CD4-positive, CD25-positive, alpha-beta regulatory T cell (primary cell): ENCODE results near the gene TMED1. TPM values are rescaled to one million over a fixed set of nuclear protein-coding genes. Genes with fewer than 3 reads are reported as not detected.

Experiments
- polyA plus RNA-seq, 4 donors: library from polyadenylated mRNA; unstranded; fragments of 300-500 nt; fragmentation: Illumina TruSeq; gene quantifications; one replicate each; pipeline ENCODE4 v1.2.3, GENCODE V29; 2021
- total RNA-seq: library from RNA; stranded (reverse); gene quantifications from one replicate; pipeline ENCODE4 v1.2.3, GENCODE V29; 2022

TMED1 gene
- total and polyA plus RNA-seq, 5 donors from 2014 or later, result 10.2 to 30.3 (median 26.9) TPM

Other genes starting within 250 kb of the TMED1 start
- gene AP1M2, start 248.9 kb downstream of the TMED1 start, total RNA-seq, result not detected
- not detected for gene AP1M2, start 248.9 kb downstream of the TMED1 start, polyA plus RNA-seq
- gene SLC44A2, start 210.7 kb downstream of the TMED1 start, total RNA-seq, result 236 TPM
- gene SLC44A2, start 210.7 kb downstream of the TMED1 start, polyA plus RNA-seq, result 100 to 1,000 TPM; 225 to 280 (median 255) TPM
- gene ILF3, start 181.9 kb downstream of the TMED1 start, total RNA-seq, result 444 TPM
- 10 to 100 TPM; 54.8 to 70.8 (median 62.1) TPM for gene ILF3, start 181.9 kb downstream of the TMED1 start, polyA plus RNA-seq
- gene QTRT1, start 134.8 kb downstream of the TMED1 start, total RNA-seq, result 37.2 TPM
- gene QTRT1, start 134.8 kb downstream of the TMED1 start, polyA plus RNA-seq, result 10 to 100 TPM; 30.6 to 43.7 (median 36.9) TPM
- gene DNM2, start 118.1 kb downstream of the TMED1 start, total RNA-seq, result 269 TPM
- 10 to 100 TPM; 61.8 to 63.6 (median 62.8) TPM for gene DNM2, start 118.1 kb downstream of the TMED1 start, polyA plus RNA-seq
- gene C19orf38, start 12.2 kb upstream of the TMED1 start, total RNA-seq, result 0.49 TPM
- 1 to 10 TPM in 1 of 4 donors, under 1 TPM in 2, not detected in 1; 0.40 to 1.1 (median 0.67) TPM for gene C19orf38, start 12.2 kb upstream of the TMED1 start, polyA plus RNA-seq
- gene CARM1, start 35.3 kb upstream of the TMED1 start, total RNA-seq, result 26.0 TPM
- gene CARM1, start 35.3 kb upstream of the TMED1 start, polyA plus RNA-seq, result under 1 TPM; 0.39 to 0.94 (median 0.53) TPM
- 22.0 TPM for gene YIPF2, start 92.4 kb upstream of the TMED1 start, total RNA-seq
- gene YIPF2, start 92.4 kb upstream of the TMED1 start, polyA plus RNA-seq, result 10 to 100 TPM; 10.7 to 13.1 (median 12.6) TPM
- 21.8 TPM for gene TIMM29, start 92.6 kb upstream of the TMED1 start, total RNA-seq
- 10 to 100 TPM; 30.7 to 38.3 (median 33.8) TPM for gene TIMM29, start 92.6 kb upstream of the TMED1 start, polyA plus RNA-seq
- gene SMARCA4, start 124.8 kb upstream of the TMED1 start, total RNA-seq, result 79.5 TPM
- 1 to 10 TPM; 6.3 to 8.7 (median 7.2) TPM for gene SMARCA4, start 124.8 kb upstream of the TMED1 start, polyA plus RNA-seq